GM21825 (cell line): ENCODE data around the gene ANKRD34C.
"Not testable (repeated sequence)": the region's sequence is repeated elsewhere in the genome, so short reads cannot be mapped to it uniquely, and the experiment has no call there.

Experiments
- ATAC-seq: cut with Tn5 transposase; IDR thresholded peaks from one replicate; pipeline ENCODE4 v1.9.1; 2021; ENCODE audit warnings: mild to moderate bottlenecking, moderate library complexity; ENCODE audit not compliant: unreplicated experiment

The ANKRD34C gene

GRCh38 chr15:79310985-79311900 is 28.7 kb downstream of the ANKRD34C start, which contains the start of gene TMED3:
TSS of gene TMED3 (plus strand) at chr15:79311112. CDS start at chr15:79311250, 138 bp downstream.
- ATAC-seq, result peak; percentile 82

- no peak for ATAC-seq
Observed at GRCh38 chr15:79311901-79312553, 29.5 kb downstream of the ANKRD34C start.

GRCh38 chr15:79314186-79314585 is 31.7 kb downstream of the ANKRD34C start:
- ATAC-seq, result no peak

GRCh38 chr15:79314811-79315210 is 32.3 kb downstream of the ANKRD34C start:
- ATAC-seq, result no peak

GRCh38 chr15:79315623-79316328 is 33.3 kb downstream of the ANKRD34C start:
- no peak for ATAC-seq

GRCh38 chr15:79316864-79317263 is 34.3 kb downstream of the ANKRD34C start:
- no peak for ATAC-seq

GRCh38 chr15:79319973-79320372 is 37.5 kb downstream of the ANKRD34C start:
- not testable (repeated sequence) for ATAC-seq

GRCh38 chr15:79321876-79322275 is 39.4 kb downstream of the ANKRD34C start:
- ATAC-seq, result no peak

GRCh38 chr15:79322306-79322705 is 39.8 kb downstream of the ANKRD34C start:
- ATAC-seq, result no peak

- ATAC-seq, result no peak
Observed at GRCh38 chr15:79322945-79323344, 40.4 kb downstream of the ANKRD34C start.

GRCh38 chr15:79329171-79329611 is 46.7 kb downstream of the ANKRD34C start:
- no peak for ATAC-seq
